Peyer's patch (tissue), 4 donors: ENCODE results near the gene MAP2K3.

ENCODE experiments used
- CTCF ChIP-seq, 6 experiments: fragments of 450-650 bp in 4 of 6; fragments of 200-600 bp in 2 of 6; sonication (generic) in 1 of 6; IDR thresholded peaks; one replicate each; pipeline ENCODE4 v1.5.1; 2017 to 2019; ENCODE audit warnings: antibody characterized with exemption in 6 of 6, mild to moderate bottlenecking in 3 of 6, moderate library complexity in 1 of 6
- POLR2A ChIP-seq, 2 donors: fragments of 450-650 bp; IDR thresholded peaks; one replicate each; pipeline ENCODE4 v1.5.1; 2017; ENCODE audit warnings: antibody characterized with exemption in 2 of 2, mild to moderate bottlenecking in 2 of 2, moderate library complexity in 2 of 2

GRCh38 chr17:21289175-21289901 is 4.8 kb downstream of the MAP2K3 start:
- TF ChIP-seq CTCF (IDR thresholded peaks at IDR 0.05) = no peak
- TF ChIP-seq POLR2A (IDR thresholded peaks at IDR 0.05) = no peak
